Ureter (tissue), 1 donor: ENCODE data around the gene ORM2. TPM values are rescaled to one million over a fixed set of nuclear protein-coding genes. Genes with fewer than 3 reads are reported as not detected.

Experiments used
- DNase-seq: peaks from one replicate; pipeline ENCODE4 v3.0.0-alpha.2; 2020; ENCODE audit warnings: low spot score
- total RNA-seq: library from RNA; stranded (reverse); gene quantifications from one replicate; pipeline ENCODE4 v1.2.4, GENCODE V29; 2023
- donor health status: DM: yes; HTN: yes; CAD: no.

Gene ORM2
- total RNA-seq, 1 donor from 2014 or later = not detected

DNA sequence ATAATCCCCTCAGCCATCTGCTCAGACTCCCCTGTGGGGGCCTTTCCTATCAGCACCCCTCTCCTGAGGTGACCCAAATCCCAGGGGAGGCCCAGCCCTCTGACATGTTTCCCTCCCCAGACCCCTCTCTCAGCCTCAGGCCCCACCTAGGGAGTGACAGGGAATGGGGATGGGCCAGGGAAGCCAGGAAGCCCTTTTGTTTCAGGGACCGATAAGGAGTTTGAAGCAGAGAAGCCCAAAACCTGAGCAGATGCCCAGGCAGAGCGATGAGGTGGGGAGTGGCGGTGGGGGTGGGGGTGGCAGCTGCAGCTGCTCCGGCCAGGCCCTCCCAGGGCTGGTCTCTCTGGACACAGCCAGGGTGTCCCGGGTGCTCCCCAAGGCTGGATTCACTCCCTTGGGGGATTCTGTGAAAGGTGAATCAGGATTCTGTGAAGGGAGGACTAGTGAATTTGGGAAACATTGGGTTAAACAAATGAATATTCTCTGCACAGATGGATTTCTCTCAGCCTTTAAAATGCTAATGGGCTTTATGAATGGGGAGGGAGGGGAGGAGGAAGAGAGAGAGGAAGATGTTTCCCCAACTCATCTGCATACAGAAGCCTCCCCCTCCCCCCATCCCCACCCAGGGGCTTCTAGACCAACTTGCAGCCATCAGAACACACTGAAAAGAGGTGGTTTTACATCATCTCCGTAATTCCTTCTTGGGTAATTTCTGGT is 40.7 kb downstream of the ORM2 start:
- no peak for DNase-seq

GRCh38 chr9:114370968-114371320 is 41.3 kb downstream of the ORM2 start:
- DNase-seq = no peak

GRCh38 chr9:114371343-114371944 is 41.8 kb downstream of the ORM2 start:
- no peak for DNase-seq

- DNase-seq = no peak
These were observed 42.6 kb downstream of the ORM2 start for GRCh38 chr9:114371973-114372917.

- DNase-seq = no peak
These were observed 43.3 kb downstream of the ORM2 start for GRCh38 chr9:114372921-114373448.

DNA sequence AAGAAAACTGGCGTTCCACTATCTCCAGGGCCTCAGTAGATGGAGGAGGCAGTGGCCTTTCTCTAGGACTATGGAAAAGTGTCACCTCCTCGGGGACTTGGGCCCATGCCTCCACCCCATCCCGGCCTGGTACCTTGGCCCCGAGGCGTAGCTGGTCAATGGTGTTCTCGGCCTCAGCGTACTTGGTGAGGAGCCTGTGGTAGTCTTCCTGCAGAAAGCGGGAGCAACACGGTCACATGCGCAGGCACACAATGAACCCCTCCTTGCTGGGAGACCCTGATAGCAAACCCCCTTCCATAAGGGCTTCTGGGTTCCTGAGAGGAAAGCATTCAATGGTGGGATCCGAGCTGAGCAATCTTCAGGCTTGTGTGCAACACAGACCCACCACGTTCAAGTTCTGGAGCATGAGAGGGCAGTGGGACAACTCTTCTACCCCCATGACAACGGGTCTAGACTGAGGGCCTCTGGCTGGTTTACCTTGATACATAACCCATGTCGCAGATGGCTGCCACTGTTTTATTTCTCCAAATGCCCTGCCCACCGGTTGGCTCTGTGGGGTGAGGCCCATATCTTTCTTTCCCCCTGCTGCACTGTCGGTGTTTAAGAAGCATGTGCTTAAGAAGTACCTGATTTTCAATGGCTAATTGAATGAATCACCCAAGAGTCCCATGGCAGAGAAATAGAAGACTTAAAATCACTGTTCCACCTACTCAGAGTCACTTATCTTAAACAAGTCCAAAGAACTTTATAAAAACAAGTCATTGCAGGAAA is 44.5 kb downstream of the ORM2 start:
- DNase-seq = no peak

DNA sequence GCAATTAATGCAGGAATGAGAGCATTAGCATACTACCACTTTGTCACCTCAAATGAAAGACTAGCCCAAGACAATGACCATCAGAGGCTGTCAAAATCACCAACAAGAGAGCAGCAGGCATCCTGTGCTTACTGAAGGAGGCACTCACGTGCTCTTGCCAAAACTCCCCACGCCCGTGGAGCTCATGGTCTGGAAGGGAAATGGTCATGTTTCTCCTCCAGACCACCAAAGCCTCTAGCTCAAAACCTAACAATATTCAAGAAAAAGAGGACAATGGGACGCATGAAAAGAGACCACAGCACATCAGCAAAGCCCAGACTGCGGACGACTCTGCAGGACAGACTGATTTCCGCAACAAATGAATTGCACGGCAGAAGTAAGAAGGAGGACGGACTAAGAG is 45.3 kb downstream of the ORM2 start:
- DNase-seq = no peak

DNA sequence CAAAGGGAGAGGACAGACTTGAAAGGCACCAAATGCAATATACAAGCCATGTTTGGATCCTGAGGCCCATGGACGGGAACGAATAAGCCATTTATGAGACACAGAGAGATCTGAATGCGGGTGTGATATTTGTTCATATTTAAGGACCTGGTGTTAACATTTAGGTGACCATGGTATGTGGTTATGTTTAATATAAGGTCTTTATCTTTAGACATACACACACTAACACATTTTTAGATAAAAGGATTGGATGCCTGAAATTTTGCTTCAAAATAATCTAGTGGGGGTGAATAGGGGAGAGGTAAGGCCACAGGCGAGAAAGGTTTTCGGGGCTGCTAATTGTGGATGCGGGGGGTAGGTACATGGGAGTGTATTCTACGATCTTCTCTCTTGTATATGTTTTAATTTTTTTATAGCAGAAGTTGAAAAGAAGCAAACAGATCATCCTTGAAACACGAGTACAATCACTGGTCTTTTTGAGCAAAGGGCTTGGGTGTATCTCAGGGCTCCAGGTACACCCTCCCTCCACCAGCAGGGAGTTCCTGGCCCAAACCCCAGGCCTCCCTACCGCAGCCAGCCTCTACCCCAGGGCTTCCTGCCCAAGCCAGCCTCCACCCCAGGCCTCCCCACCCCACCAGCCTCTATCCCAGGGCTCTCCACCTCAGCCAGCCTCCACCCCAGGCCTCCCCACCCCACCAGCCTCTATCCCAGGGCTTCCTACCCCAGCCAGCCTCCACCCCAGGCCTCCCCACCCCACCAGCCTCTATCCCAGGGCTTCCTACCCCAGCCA is 45.9 kb downstream of the ORM2 start:
- no peak for DNase-seq

DNA sequence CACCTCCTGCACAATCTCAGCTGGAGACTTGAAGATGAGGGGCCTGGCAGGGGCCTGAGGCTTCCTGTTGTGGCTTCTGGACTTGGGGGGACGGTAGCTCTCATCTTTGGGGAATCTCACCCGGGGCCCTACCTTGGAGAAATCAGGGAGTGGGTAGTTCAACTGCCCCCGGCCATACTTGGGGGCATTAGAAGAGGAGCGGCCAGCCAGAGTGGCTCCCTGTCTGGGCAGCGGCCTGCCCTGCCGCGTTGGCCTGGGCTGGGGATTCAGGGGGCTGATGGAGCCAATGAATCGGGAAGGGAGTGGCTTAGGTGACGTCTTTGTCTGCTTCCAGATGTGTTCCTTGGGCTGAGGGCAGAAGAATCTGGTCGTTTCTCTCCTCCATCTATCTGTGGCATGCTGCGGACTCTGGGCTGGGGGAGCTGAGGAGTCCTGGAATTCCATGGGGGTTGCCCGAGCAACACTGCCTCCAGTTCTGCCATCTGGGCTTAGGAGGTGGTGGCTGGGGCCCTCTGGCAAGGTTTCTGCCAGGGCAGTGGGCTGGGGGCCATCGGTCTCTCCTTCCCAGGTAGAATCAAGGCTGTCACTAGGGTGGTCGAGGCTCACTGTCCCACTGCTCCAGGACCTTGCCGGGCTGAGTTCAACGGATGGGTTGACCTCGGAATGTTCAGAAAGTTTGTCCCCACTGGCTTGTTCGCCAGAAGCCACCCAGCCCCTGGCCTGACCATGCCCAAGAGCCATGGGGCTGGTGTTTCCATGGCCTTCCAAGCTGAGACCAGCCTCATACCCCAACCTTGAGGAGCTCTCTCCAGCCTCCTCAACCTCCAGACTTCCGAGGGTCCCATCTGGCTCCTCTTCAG is 47.1 kb downstream of the ORM2 start:
- DNase-seq = no peak

DNA sequence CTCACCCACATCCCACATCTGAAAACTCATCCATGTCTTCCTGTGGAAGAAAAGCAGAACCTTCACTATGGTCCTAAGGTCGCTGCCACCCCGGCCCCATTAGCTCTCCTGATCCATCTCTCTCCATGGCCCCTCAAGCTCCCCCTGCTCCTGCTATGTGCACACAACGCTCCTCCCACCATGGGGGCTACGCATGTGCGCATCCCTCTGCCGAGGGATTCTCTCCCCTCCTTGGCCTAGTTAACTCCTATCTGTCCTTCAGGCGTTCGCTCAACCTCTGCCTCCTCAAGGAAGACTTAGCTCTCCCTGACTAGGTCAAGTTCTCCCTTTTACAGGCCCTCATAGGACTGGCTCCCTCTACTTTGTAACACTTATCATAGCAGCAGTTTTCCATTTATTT is 48.3 kb downstream of the ORM2 start:
- DNase-seq = no peak

GRCh38 chr9:114378883-114379282 is 49.2 kb downstream of the ORM2 start:
- DNase-seq = no peak

Other genes with a start within 250 kb of the ORM2 start
- gene KIF12, start 230.6 kb upstream of the ORM2 start, total RNA-seq = 6.4 TPM
- gene COL27A1, start 174.3 kb upstream of the ORM2 start, total RNA-seq = 59.2 TPM
- 3.3 TPM for gene ORM1, start 6.8 kb upstream of the ORM2 start, total RNA-seq
- 68.1 TPM for gene AKNA, start 58.1 kb downstream of the ORM2 start, total RNA-seq
- 11.8 TPM for gene WHRN, start 175.6 kb downstream of the ORM2 start, total RNA-seq